Kidney epithelial cell (primary cell): ENCODE results near the gene GALK1. TPM values are rescaled to one million over a fixed set of nuclear protein-coding genes. Genes with fewer than 3 reads are reported as not detected.

Experiments used
- DNase-seq: peaks from one replicate; pipeline ENCODE4 v3.0.0-alpha.2; 2010; ENCODE audit warnings: low read depth
- H3K27me3 ChIP-seq: 2 replicates; pipeline ENCODE4 v1.6.0; 2011; ENCODE audit warnings: low read length; ENCODE audit not compliant: control insufficient read depth, insufficient read depth
- H3K36me3 ChIP-seq: 2 replicates; pipeline ENCODE4 v1.5.1; 2011; ENCODE audit warnings: low read length; ENCODE audit not compliant: control insufficient read depth, insufficient read depth
- H3K4me3 ChIP-seq: 2 replicates; pipeline ENCODE4 v1.5.1; 2011; ENCODE audit warnings: low read depth, mild to moderate bottlenecking, control low read depth, low read length
- CTCF ChIP-seq: IDR thresholded peaks from 2 replicates; pipeline ENCODE4 v1.5.1; 2011; ENCODE audit warnings: mild to moderate bottlenecking, moderate library complexity, low read length, control low read depth, inconsistent platforms; ENCODE audit not compliant: insufficient read depth, poor library complexity, severe bottlenecking
- total RNA-seq: library from RNA; depleted of rRNA; stranded (reverse); fragments of >200 nt; gene quantifications from 2 replicates; pipeline ENCODE4 v1.2.3, GENCODE V29; 2015

The GALK1 gene
- total RNA-seq, 1 donor from 2014 or later: 21.2 TPM

GRCh38 chr17:75810216-75810615, 45.2 kb upstream of the GALK1 start:
- Histone ChIP-seq H3K27me3 (no peaks in the 10 kb centered on the region), H3K36me3 (peaks cover 6% of the 10 kb centered on the region), H3K4me3 (no peak overlapping the region)
- no peak for TF ChIP-seq CTCF
- DNase-seq: no peak

GRCh38 chr17:75809631-75810111, 44.7 kb upstream of the GALK1 start:
- DNase-seq: no peak
- H3K27me3 ChIP-seq: no peaks in the 10 kb centered on the region
- peaks cover 6% of the 10 kb centered on the region for H3K36me3 ChIP-seq
- no peak overlapping the region for H3K4me3 ChIP-seq
- no peak for TF ChIP-seq CTCF

- TF ChIP-seq CTCF: no peak
- Histone ChIP-seq H3K4me3 (no peak overlapping the region), H3K36me3 (peaks cover 6% of the 10 kb centered on the region), H3K27me3 (no peaks in the 10 kb centered on the region)
- no peak for DNase-seq
Observed at GRCh38 chr17:75808905-75809621, 44.1 kb upstream of the GALK1 start.

GRCh38 chr17:75808549-75808904, 43.5 kb upstream of the GALK1 start:
- DNase-seq: no peak
- no peak overlapping the region for H3K4me3 ChIP-seq
- H3K36me3 ChIP-seq: peaks cover 6% of the 10 kb centered on the region
- TF ChIP-seq CTCF: no peak
- H3K27me3 ChIP-seq: no peaks in the 10 kb centered on the region

- no peak for TF ChIP-seq CTCF
- DNase-seq: no peak
- H3K36me3 ChIP-seq: peaks cover 5% of the 10 kb centered on the region
Observed at GRCh38 chr17:75807861-75808260, 42.9 kb upstream of the GALK1 start.

More at GRCh38 chr17:75807861-75808260, 42.9 kb upstream of the GALK1 start:
- Histone ChIP-seq H3K4me3 (no peak overlapping the region), H3K27me3 (no peaks in the 10 kb centered on the region)
